Neural progenitor cell (in vitro differentiated cells): ENCODE results near the gene MZB1.

Experiments
- EZH2 ChIP-seq: fragments of 200-600 bp; sonication (generic); IDR thresholded peaks from 2 replicates; pipeline ENCODE4 v1.6.1; 2017; ENCODE audit warnings: antibody characterized with exemption, mild to moderate bottlenecking, moderate library complexity
- EZH2phosphoT487 ChIP-seq: fragments of 200-600 bp; sonication (generic); IDR thresholded peaks from 2 replicates; pipeline ENCODE4 v1.6.1; 2017; ENCODE audit warnings: antibody characterized with exemption
- TF ChIP-seq, protein P1 (sequence below): fragments of 200-600 bp; sonication (generic); IDR thresholded peaks from 2 replicates; pipeline ENCODE4 v1.5.1; 2017; ENCODE audit warnings: antibody characterized with exemption, mild to moderate bottlenecking

DNA sequence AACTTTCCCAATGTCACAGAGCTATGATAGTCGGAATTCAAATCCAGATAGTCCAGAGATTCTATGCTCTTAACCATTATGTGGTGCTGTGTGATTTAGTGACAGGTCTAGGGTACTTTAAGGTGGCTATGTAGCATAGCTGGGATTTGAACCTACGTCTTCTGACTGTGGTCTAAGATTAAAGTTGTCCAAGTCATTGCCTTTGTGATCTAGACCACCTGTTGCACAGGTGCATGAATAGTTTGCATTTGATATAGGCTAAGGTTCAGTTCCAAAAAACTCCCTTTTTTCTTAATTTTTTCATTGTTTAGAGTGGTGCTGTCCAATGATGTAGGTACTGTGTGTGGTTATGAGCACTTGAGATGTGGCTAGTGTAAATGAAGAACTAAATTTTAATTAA, 45.5 kb downstream of the MZB1 start:
- TF ChIP-seq, protein P1, sequence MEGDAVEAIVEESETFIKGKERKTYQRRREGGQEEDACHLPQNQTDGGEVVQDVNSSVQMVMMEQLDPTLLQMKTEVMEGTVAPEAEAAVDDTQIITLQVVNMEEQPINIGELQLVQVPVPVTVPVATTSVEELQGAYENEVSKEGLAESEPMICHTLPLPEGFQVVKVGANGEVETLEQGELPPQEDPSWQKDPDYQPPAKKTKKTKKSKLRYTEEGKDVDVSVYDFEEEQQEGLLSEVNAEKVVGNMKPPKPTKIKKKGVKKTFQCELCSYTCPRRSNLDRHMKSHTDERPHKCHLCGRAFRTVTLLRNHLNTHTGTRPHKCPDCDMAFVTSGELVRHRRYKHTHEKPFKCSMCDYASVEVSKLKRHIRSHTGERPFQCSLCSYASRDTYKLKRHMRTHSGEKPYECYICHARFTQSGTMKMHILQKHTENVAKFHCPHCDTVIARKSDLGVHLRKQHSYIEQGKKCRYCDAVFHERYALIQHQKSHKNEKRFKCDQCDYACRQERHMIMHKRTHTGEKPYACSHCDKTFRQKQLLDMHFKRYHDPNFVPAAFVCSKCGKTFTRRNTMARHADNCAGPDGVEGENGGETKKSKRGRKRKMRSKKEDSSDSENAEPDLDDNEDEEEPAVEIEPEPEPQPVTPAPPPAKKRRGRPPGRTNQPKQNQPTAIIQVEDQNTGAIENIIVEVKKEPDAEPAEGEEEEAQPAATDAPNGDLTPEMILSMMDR: no peak
- TF ChIP-seq EZH2: no peak
- no peak for TF ChIP-seq EZH2phosphoT487
